ENCODE measurements around the gene ADAMTS5. TPM values are rescaled to one million over a fixed set of nuclear protein-coding genes. Genes with fewer than 3 reads are reported as not detected.

The ADAMTS5 gene
- total and polyA plus RNA-seq, 2 donors (not counting 3 experiments of a cell fraction or from before 2014, with no cell fraction given): not detected

- Histone ChIP-seq H3K9ac (replicated peaks; ENCODE audit: extremely low read depth, insufficient read depth, low read length) (no peak overlapping the region), H4K20me1 (replicated peaks; ENCODE audit: control insufficient read depth, extremely low read depth, insufficient read depth, low read length) (no peaks in the 10 kb centered on the region), H3K4me1 (ENCODE audit: control insufficient read depth, extremely low read depth, insufficient read depth, low read length) (no peaks in the 10 kb centered on the region), H2AFZ (ENCODE audit: low read depth, low read length) (no peak overlapping the region), H3K79me2 (ENCODE audit: control insufficient read depth, insufficient read depth, low read length) (no peaks in the 10 kb centered on the region), H3K4me3 (replicated peaks in 1 of 3; ENCODE audit: insufficient read depth in 1 of 3, low read depth in 1 of 3, low read length in 3 of 3) (no peak overlapping the region), H3K9me3 (replicated peaks; ENCODE audit: control insufficient read depth, insufficient read depth, low read length) (no peaks in the 10 kb centered on the region), H3K27ac (ENCODE audit: insufficient read depth, low read depth, low read length) (no peak overlapping the region), H3K4me2 (ENCODE audit: insufficient read depth, low read length) (no peak overlapping the region), H3K9me1 (replicated peaks; ENCODE audit: control insufficient read depth, extremely low read depth, insufficient read depth, low read length) (no peaks in the 10 kb centered on the region), H3K36me3 (ENCODE audit: control insufficient read depth in 2 of 2, extremely low read depth in 1 of 2, insufficient read depth in 2 of 2, low read length in 2 of 2) (no peaks in the 10 kb centered on the region), H3K27me3 (ENCODE audit: control insufficient read depth in 2 of 2, insufficient read depth in 2 of 2, low read length in 2 of 2) (no peaks in the 10 kb centered on the region)
- dilution Hi-C loops (cut with MboI; ENCODE audit: extremely low pct_ligation_motif_present, low sequenced_read_pairs): no loop called here
- TF ChIP-seq GATA2 (IDR thresholded peaks at IDR 0.05; ENCODE audit: insufficient read depth, insufficient read length, low read depth, low read length) (no peak), EZH2 (IDR thresholded peaks at IDR 0.05; ENCODE audit: borderline replicate concordance, low read depth, low read length, severe bottlenecking) (no peak), JUN (IDR thresholded peaks at IDR 0.05; ENCODE audit: borderline replicate concordance, insufficient read depth, insufficient read length, low read depth) (no peak), MYC (IDR thresholded peaks at IDR 0.05; ENCODE audit: low read depth, low read length) (no peak), FOS (IDR thresholded peaks at IDR 0.05; ENCODE audit: borderline replicate concordance, insufficient read depth, low read length) (no peak), POLR2A (IDR thresholded peaks at IDR 0.05; ENCODE audit: low read depth, low read length) (no peak), MAX (IDR thresholded peaks at IDR 0.05; ENCODE audit: insufficient read depth, insufficient read length) (no peak), CTCF (IDR thresholded peaks at IDR 0.05; ENCODE audit: extremely low read depth in 1 of 2, insufficient read depth in 1 of 2, low read depth in 1 of 2, low read length in 2 of 2) (no peak), POLR2AphosphoS5 (IDR thresholded peaks at IDR 0.05; ENCODE audit: insufficient read depth, low read depth, low read length) (no peak)
- DNase-seq (ENCODE audit: low read depth, low spot score) (no peak), FAIRE-seq (no peak)
- CTCF ChIA-PET: interaction anchor here (1.9 kb wide), 1 partner anchor 10 kb away, joined by 4 read pairs; no protein-coding TSS in a partner anchor
- intact Hi-C loops (cut with micrococcal nuclease): no loop called here
- POLR2A ChIA-PET: no interaction called here
- BruUV-seq (replicated peaks): no TSS peak
These were observed 52.3 kb downstream of the ADAMTS5 start for GRCh38 chr21:26914557-26914956.
